GM19240 (cell line): ENCODE measurements around the gene PNPLA3.

Experiments
- DNase-seq: peaks from one replicate; pipeline ENCODE4 v3.0.0; 2011; ENCODE audit warnings: low spot score; ENCODE audit not compliant: insufficient read length

Gene PNPLA3

GRCh38 chr22:43923191-43923590 is 414 bp upstream of the PNPLA3 start:
- no peak for DNase-seq

- no peak for DNase-seq
These were observed 1.3 kb downstream of the PNPLA3 start for GRCh38 chr22:43924877-43925276.

- DNase-seq = no peak
These were observed 2.1 kb downstream of the PNPLA3 start for GRCh38 chr22:43925433-43926348.

GRCh38 chr22:43926349-43926710 is 2.7 kb downstream of the PNPLA3 start:
- no peak for DNase-seq

GRCh38 chr22:43928468-43928867 is 4.9 kb downstream of the PNPLA3 start:
- DNase-seq = no peak

- no peak for DNase-seq
These were observed 5.3 kb downstream of the PNPLA3 start for GRCh38 chr22:43928908-43929307.

GRCh38 chr22:43931771-43932170 is 8.2 kb downstream of the PNPLA3 start:
- no peak for DNase-seq

- no peak for DNase-seq
These were observed 17.8 kb downstream of the PNPLA3 start for GRCh38 chr22:43941449-43941848.

GRCh38 chr22:43944670-43945430 is 21.2 kb downstream of the PNPLA3 start:
- no peak for DNase-seq

- DNase-seq = peak; percentile 67
These were observed 22.2 kb downstream of the PNPLA3 start for GRCh38 chr22:43945632-43946383.

GRCh38 chr22:43946384-43946667 is 22.7 kb downstream of the PNPLA3 start:
- no peak for DNase-seq

GRCh38 chr22:43948836-43949406 is 25.3 kb downstream of the PNPLA3 start:
- DNase-seq = no peak

GRCh38 chr22:43951391-43951790 is 27.8 kb downstream of the PNPLA3 start:
- DNase-seq = no peak

GRCh38 chr22:43951966-43952365 is 28.4 kb downstream of the PNPLA3 start:
- DNase-seq = no peak

- no peak for DNase-seq
These were observed 30.6 kb downstream of the PNPLA3 start for GRCh38 chr22:43953988-43954785.

- peak; percentile 90 for DNase-seq
These were observed 31.7 kb downstream of the PNPLA3 start, which contains the start of gene SAMM50 for GRCh38 chr22:43955040-43955882. Gene SAMM50 (plus strand): TSS chr22:43955442. CDS start chr22:43955578, 136 bp downstream.

- DNase-seq = no peak
These were observed 32.5 kb downstream of the PNPLA3 start for GRCh38 chr22:43955883-43956782.

GRCh38 chr22:43956805-43957463 is 33.3 kb downstream of the PNPLA3 start:
- DNase-seq = no peak
